ENCODE measurements around the gene DISC1.
"Not testable (repeated sequence)": the region's sequence is repeated elsewhere in the genome, so short reads cannot be mapped to it uniquely, and the experiment has no call there.

The DISC1 gene

GRCh38 chr1:231733063-231733462, 106.5 kb downstream of the DISC1 start:
- DNase-seq (ENCODE audit: low spot score) = no peak

- DNase-seq (ENCODE audit: low spot score) = no peak
Observed at GRCh38 chr1:231733672-231734071, 107.1 kb downstream of the DISC1 start.

GRCh38 chr1:231734417-231734816, 107.8 kb downstream of the DISC1 start:
- DNase-seq (ENCODE audit: low spot score) = no peak

- DNase-seq (ENCODE audit: low spot score) = no peak
Observed at GRCh38 chr1:231735411-231735810, 108.8 kb downstream of the DISC1 start.

- DNase-seq (ENCODE audit: low spot score) = no peak
Observed at GRCh38 chr1:231735941-231736340, 109.4 kb downstream of the DISC1 start.

GRCh38 chr1:231736464-231736863, 109.9 kb downstream of the DISC1 start:
- no peak for DNase-seq (ENCODE audit: low spot score)

- DNase-seq (ENCODE audit: low spot score) = no peak
Observed at GRCh38 chr1:231738554-231738953, 112.0 kb downstream of the DISC1 start.

- DNase-seq (ENCODE audit: low spot score) = no peak
Observed at GRCh38 chr1:231743966-231744365, 117.4 kb downstream of the DISC1 start.

- no peak for DNase-seq (ENCODE audit: low spot score)
Observed at GRCh38 chr1:231748760-231749415, 122.3 kb downstream of the DISC1 start.

- DNase-seq (ENCODE audit: low spot score) = no peak
Observed at GRCh38 chr1:231750296-231750695, 123.7 kb downstream of the DISC1 start.

GRCh38 chr1:231750818-231751362, 124.3 kb downstream of the DISC1 start:
- DNase-seq (ENCODE audit: low spot score) = no peak

GRCh38 chr1:231751415-231751814, 124.8 kb downstream of the DISC1 start:
- no peak for DNase-seq (ENCODE audit: low spot score)

GRCh38 chr1:231753313-231753712, 126.7 kb downstream of the DISC1 start:
- DNase-seq (ENCODE audit: low spot score) = no peak

GRCh38 chr1:231757101-231757404, 130.5 kb downstream of the DISC1 start:
- DNase-seq (ENCODE audit: low spot score) = no peak

- DNase-seq (ENCODE audit: low spot score) = no peak
Observed at GRCh38 chr1:231757759-231758158, 131.2 kb downstream of the DISC1 start.

GRCh38 chr1:231761252-231761651, 134.7 kb downstream of the DISC1 start:
- DNase-seq (ENCODE audit: low spot score) = no peak

GRCh38 chr1:231761747-231762541, 135.4 kb downstream of the DISC1 start:
- DNase-seq (ENCODE audit: low spot score) = no peak

- DNase-seq (ENCODE audit: low spot score) = no peak
Observed at GRCh38 chr1:231763456-231763855, 136.9 kb downstream of the DISC1 start.

GRCh38 chr1:231765825-231766224, 139.2 kb downstream of the DISC1 start:
- DNase-seq (ENCODE audit: low spot score) = not testable (repeated sequence)

GRCh38 chr1:231767471-231767870, 140.9 kb downstream of the DISC1 start:
- DNase-seq (ENCODE audit: low spot score) = no peak

GRCh38 chr1:231768416-231768815, 141.8 kb downstream of the DISC1 start:
- DNase-seq (ENCODE audit: low spot score) = no peak

- no peak for DNase-seq (ENCODE audit: low spot score)
Observed at GRCh38 chr1:231770506-231771175, 144.1 kb downstream of the DISC1 start.
